Activated CD4-positive, alpha-beta T cell treated with anti-CD3 and anti-CD28 coated beads, Interleukin-2, amount 10 ng/mL, durations not matched to agents 24 days and 14 days (primary cell): Measurements from ENCODE around the gene DLG2. TPM values are rescaled to one million over a fixed set of nuclear protein-coding genes. Genes with fewer than 3 reads are reported as not detected.

Source experiments
- DNase-seq: peaks from one replicate; pipeline ENCODE4 v3.0.0; 2022
- H3K27ac Mint-ChIP-seq: one replicate; pipeline ENCODE4 v1.8.0; 2022; ENCODE audit warnings: mild to moderate bottlenecking, mixed read lengths
- H3K27me3 Mint-ChIP-seq: one replicate; pipeline ENCODE4 v1.8.0; 2022; ENCODE audit warnings: mixed read lengths
- H3K36me3 Mint-ChIP-seq: one replicate; pipeline ENCODE4 v1.8.0; 2022; ENCODE audit warnings: low read depth, mild to moderate bottlenecking, mixed read lengths
- H3K4me1 Mint-ChIP-seq: one replicate; pipeline ENCODE4 v1.8.0; 2021; ENCODE audit warnings: mixed read lengths
- H3K4me3 Mint-ChIP-seq: one replicate; pipeline ENCODE4 v1.8.0; 2022; ENCODE audit warnings: mild to moderate bottlenecking, moderate library complexity, mixed read lengths
- H3K9me3 Mint-ChIP-seq: one replicate; pipeline ENCODE4 v1.8.0; 2021; ENCODE audit warnings: mixed read lengths
- intact Hi-C: fragments of 100-400 bp; cut with micrococcal nuclease; formaldehyde crosslinking; loops from one replicate; pipeline ENCODE4 v1.15.1; 2023
- total RNA-seq: library from RNA; stranded (reverse); gene quantifications from 2 replicates; pipeline ENCODE4 v1.2.3, GENCODE V29; 2022

DLG2 gene
- total RNA-seq, 1 donor from 2014 or later: 1.0 TPM

DNA sequence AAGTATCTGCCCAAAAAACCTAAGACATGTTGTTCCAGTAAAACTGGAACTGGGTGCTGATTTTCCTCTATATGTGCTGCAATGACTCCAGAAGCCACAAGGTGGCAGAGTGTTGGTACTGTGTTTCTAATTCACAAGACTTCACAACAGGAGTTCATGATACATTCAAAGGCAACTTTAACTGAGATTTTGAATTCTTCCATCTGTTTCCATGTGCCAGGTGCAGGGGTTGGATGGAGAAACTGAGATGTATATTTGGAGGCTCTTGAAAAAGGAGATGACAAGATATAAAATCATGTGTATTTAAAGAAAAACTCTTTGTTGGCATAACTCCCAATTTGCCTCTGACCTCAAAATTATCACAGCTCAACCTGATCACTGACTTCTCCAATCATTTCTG, 1242.4 kb downstream of the DLG2 start:
- Mint-ChIP-seq H3K27ac (no peak overlapping the region), H3K27me3 (no peaks in the 10 kb centered on the region), H3K4me1 (no peaks in the 10 kb centered on the region), H3K9me3 (no peaks in the 10 kb centered on the region), H3K36me3 (no peaks in the 10 kb centered on the region), H3K4me3 (no peak overlapping the region)
- intact Hi-C loops: loop anchor here (1.0 kb wide), 1 partner anchor 180 kb away; no protein-coding TSS in a partner anchor
- DNase-seq: peak; percentile 71

DNA sequence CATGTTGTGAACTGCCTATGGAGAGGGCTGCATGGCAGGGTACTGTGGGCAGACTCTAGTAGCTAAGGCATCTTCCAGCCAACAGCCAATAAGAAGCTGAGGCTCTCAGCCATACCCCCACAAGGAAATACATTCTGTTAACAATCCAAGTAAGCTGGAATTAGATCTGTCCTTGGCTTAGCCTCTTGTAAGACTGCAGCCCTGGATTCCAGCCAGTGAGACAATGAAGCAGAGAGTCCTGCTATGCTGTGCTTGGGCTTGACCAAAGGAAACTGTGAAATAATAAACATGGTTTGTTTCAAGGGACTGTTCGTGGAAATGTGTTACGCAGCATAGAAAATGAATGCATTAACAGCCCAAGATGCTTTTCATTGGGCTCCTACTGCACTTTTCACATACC, 1243.6 kb downstream of the DLG2 start:
- Mint-ChIP-seq H3K4me3 (no peak overlapping the region), H3K36me3 (no peaks in the 10 kb centered on the region), H3K9me3 (no peaks in the 10 kb centered on the region), H3K27me3 (no peaks in the 10 kb centered on the region), H3K27ac (no peak overlapping the region), H3K4me1 (no peaks in the 10 kb centered on the region)
- DNase-seq: no peak
- intact Hi-C loops: no loop called here

DNA sequence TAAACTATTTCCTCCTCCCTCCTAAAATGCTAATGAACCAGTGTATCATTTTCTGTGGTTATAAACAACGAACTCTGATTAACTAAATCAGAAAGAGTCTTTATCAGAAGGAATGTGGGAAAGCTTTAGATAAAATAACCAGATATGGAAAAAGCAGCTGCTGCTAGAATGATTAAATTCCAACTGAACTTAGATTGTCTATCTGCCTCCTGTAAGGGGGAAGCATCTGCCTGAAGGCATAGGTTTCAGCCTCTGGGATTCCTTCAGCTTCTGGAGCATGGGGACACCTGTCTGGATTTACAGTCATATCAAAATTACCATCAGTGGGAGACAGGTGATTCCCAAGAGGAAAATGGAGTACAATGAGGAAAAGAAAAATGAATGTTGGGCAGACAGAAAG, 1245.5 kb downstream of the DLG2 start:
- Mint-ChIP-seq H3K36me3 (no peaks in the 10 kb centered on the region), H3K4me3 (no peak overlapping the region), H3K27me3 (no peaks in the 10 kb centered on the region), H3K27ac (no peak overlapping the region), H3K4me1 (no peaks in the 10 kb centered on the region), H3K9me3 (no peaks in the 10 kb centered on the region)
- no peak for DNase-seq
- intact Hi-C loops: no loop called here

DNA sequence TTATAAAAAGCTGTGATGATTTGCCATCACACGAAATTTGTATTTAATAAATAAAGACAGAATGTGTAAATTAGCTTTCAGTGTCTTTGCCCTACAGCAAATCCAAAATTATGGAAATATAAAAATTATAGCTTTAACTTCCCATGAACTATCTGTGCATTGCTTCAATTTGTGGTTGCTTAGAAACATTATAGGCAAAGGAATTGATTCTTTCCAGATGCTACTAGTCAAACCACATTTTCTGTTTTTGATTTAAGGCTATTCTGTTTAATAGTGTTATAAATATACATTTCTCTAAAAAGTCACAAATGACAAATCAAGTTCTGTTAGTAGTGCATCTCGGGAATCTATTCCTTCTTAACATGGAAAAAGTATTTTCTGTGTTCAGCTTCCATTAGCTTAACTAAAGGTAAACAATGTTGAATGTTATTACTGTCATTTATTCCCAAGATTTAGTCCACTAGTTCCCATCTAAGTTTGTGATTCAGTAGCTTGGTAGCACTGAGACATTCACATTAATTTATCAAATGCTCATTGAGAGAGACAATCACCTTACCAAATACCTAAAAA, 1254.7 kb downstream of the DLG2 start:
- H3K4me3 Mint-ChIP-seq: no peak overlapping the region
- H3K27ac Mint-ChIP-seq: no peak overlapping the region
- intact Hi-C loops: no loop called here
- H3K27me3 Mint-ChIP-seq: no peaks in the 10 kb centered on the region
- no peaks in the 10 kb centered on the region for H3K4me1 Mint-ChIP-seq
- H3K36me3 Mint-ChIP-seq: no peaks in the 10 kb centered on the region
- no peak for DNase-seq
- no peaks in the 10 kb centered on the region for H3K9me3 Mint-ChIP-seq

DNA sequence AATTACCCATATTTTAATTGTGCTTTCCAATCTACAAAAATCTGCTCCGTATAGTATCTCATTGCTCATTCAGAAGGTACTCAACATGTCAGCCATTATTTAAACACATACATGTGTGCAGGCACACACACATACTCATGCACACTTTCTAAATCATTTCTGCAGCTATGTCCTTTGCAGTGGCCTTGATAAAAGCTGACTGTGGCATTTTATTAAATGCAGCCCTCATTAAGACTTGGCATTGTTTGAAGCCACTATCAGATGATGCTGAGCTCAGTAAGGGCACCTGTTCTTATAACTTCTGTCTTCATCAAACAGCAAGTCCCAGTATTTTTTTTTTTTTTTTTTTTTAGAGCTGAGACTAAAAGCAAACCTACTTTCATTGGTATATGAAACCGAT, 1269.1 kb downstream of the DLG2 start:
- no peaks in the 10 kb centered on the region for H3K9me3 Mint-ChIP-seq
- H3K27me3 Mint-ChIP-seq: no peaks in the 10 kb centered on the region
- H3K4me3 Mint-ChIP-seq: no peak overlapping the region
- no peaks in the 10 kb centered on the region for H3K4me1 Mint-ChIP-seq
- DNase-seq: no peak
- no peak overlapping the region for H3K27ac Mint-ChIP-seq
- H3K36me3 Mint-ChIP-seq: no peaks in the 10 kb centered on the region
- intact Hi-C loops: no loop called here

DNA sequence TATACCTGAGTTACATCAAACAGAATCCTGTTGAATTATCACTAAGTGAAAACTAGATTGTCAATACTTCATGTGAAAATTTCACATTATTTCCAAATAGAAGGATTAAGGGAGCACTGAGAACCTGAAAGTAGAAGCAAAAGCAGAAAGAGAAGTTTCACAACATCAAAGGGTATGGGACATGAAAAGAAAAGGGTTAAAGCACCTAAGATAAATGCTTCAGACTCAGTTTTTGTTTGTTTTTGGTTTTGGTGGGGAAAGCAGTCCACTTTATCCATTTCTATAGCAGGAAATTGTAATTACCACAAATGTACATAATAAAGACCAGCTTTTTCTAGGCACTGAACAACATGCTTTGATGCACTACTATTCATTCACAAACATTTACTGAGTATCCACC, 1271.2 kb downstream of the DLG2 start:
- Mint-ChIP-seq H3K9me3 (no peaks in the 10 kb centered on the region), H3K4me3 (no peak overlapping the region), H3K4me1 (no peaks in the 10 kb centered on the region), H3K36me3 (no peaks in the 10 kb centered on the region), H3K27me3 (no peaks in the 10 kb centered on the region), H3K27ac (no peak overlapping the region)
- intact Hi-C loops: no loop called here
- no peak for DNase-seq

DNA sequence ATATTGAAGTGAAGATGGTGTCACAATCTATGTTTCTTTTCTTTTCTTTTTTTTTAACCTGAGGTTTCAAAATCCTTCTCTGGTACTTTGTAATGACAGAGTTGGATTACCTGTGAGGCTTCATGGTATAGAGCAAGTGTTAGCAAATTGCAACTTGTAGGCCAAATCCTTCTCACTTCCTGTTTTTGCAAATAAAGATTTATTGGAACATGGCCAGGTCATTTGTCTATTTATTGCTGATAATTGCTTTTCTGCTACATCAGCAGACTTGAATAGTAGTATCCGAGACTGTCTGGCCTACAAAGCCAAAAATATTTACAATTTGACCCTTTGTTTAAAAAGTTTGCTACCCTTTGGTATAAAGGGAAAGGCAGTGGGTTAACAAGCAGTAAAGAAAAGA, 1281.5 kb downstream of the DLG2 start:
- intact Hi-C loops: no loop called here
- no peak for DNase-seq
- Mint-ChIP-seq H3K9me3 (no peaks in the 10 kb centered on the region), H3K27ac (no peak overlapping the region), H3K36me3 (no peaks in the 10 kb centered on the region), H3K27me3 (no peaks in the 10 kb centered on the region), H3K4me1 (no peaks in the 10 kb centered on the region), H3K4me3 (no peak overlapping the region)

DNA sequence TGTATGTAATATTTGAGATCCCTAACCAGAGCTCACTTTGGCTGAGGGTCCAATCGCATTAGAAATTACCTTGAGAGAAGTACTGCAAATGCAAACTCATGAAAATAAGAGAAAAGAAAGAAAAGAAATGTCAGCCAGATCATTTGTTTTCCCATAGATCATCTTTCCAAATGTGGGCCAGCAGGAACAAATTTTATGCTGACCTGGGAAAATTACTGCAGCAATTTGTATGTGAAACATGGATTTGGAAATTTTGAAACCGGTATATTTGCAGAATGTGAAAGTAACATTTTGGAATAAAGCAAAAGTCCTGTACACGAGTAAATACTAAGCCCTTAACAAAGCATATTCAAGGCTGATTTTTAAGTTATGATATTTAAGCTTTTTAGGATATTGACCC, 1282.1 kb downstream of the DLG2 start:
- intact Hi-C loops: no loop called here
- no peak for DNase-seq
- Mint-ChIP-seq H3K4me3 (no peak overlapping the region), H3K27ac (no peak overlapping the region), H3K27me3 (no peaks in the 10 kb centered on the region), H3K9me3 (no peaks in the 10 kb centered on the region), H3K36me3 (no peaks in the 10 kb centered on the region), H3K4me1 (no peaks in the 10 kb centered on the region)

DNA sequence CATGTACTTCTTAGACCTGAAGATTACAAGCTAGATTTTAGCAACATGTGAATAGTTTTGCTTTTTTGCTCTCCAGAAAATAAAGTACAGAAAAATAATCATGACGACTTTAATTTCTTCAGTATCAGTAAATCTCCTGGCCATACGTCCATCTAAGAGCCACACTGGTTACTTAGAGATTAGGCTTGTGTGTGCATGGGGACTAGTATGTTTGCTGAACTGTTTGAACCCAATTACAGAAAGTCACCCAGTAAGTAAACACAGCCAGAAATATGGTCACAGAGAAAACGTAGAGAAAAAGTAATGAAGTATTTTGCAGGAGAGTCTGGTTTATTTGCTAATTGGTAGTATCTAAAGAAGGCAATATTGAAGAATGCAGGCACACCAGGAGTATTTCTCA, 1287.3 kb downstream of the DLG2 start:
- Mint-ChIP-seq H3K4me1 (no peaks in the 10 kb centered on the region), H3K4me3 (no peak overlapping the region), H3K27ac (no peak overlapping the region), H3K36me3 (no peaks in the 10 kb centered on the region), H3K27me3 (no peaks in the 10 kb centered on the region), H3K9me3 (no peaks in the 10 kb centered on the region)
- DNase-seq: no peak
- intact Hi-C loops: no loop called here

DNA sequence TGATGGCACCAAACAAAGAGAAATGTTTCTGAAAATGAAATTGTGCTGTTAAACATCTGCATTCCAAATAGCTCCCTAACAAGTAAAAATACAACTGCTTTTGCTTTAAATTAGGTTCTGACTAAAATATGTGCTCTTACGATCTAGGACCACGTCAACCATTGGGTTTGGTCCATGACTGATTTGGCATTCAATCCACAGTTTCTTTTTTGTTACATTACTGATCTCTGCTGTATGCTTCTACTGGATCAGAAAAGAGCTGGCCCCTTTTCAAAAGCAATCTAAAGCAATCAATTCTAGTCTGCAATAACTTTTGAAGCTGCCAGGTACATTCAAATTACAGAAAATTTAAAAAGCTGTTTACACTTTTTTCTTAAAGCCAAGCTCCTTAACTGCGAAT, 1293.9 kb downstream of the DLG2 start:
- no peaks in the 10 kb centered on the region for H3K9me3 Mint-ChIP-seq
- intact Hi-C loops: no loop called here
- H3K4me3 Mint-ChIP-seq: no peak overlapping the region
- H3K27me3 Mint-ChIP-seq: no peaks in the 10 kb centered on the region
- no peaks in the 10 kb centered on the region for H3K4me1 Mint-ChIP-seq
- H3K27ac Mint-ChIP-seq: no peak overlapping the region
- DNase-seq: no peak
- no peaks in the 10 kb centered on the region for H3K36me3 Mint-ChIP-seq

DNA sequence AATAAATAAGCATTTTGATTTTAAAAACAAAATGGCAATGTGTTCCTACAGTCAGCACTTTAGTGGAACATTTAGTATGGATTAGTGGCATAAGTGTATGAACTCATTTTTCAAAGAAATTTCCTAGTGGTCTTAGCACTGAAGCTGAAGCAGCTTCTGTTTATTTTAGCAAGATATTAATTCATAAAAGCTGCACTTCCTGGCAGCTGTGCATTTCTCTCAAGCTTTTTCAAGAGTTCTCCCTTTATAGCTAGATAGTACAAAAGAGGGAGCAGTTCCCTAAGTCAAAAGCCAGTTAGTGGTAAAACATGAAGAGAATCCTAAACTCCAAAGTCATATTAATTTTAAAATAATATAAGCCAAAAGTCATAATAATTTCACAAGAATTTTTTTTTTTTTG, 1304.9 kb downstream of the DLG2 start:
- H3K4me3 Mint-ChIP-seq: no peak overlapping the region
- intact Hi-C loops: no loop called here

DNA sequence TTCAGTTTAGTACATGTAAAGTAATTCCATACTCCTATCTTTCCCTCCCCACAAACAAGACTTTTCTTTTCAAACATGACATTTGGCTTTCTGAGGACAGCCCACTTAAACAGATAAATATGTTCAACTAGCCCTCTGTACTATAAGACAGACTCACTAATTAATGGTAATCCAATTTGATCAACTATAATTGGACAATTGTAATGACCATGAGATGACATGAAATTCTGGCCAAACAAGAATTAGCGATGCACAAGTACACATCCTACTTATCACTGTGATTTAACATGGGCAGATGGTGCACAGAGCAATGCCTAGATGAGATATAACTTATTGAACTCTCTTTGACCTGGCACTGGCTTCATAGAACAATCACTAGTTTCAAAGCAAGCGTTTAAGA, 1307.3 kb downstream of the DLG2 start:
- Mint-ChIP-seq H3K27ac (no peak overlapping the region), H3K4me1 (no peaks in the 10 kb centered on the region), H3K36me3 (no peaks in the 10 kb centered on the region), H3K4me3 (no peak overlapping the region), H3K9me3 (no peaks in the 10 kb centered on the region), H3K27me3 (no peaks in the 10 kb centered on the region)
- intact Hi-C loops: no loop called here
- DNase-seq: no peak

More for the DNA sequence above, 1304.9 kb downstream of the DLG2 start:
- no peaks in the 10 kb centered on the region for H3K27me3 Mint-ChIP-seq
- no peaks in the 10 kb centered on the region for H3K36me3 Mint-ChIP-seq
- H3K9me3 Mint-ChIP-seq: no peaks in the 10 kb centered on the region
- no peaks in the 10 kb centered on the region for H3K4me1 Mint-ChIP-seq
- DNase-seq: no peak
- H3K27ac Mint-ChIP-seq: no peak overlapping the region

DNA sequence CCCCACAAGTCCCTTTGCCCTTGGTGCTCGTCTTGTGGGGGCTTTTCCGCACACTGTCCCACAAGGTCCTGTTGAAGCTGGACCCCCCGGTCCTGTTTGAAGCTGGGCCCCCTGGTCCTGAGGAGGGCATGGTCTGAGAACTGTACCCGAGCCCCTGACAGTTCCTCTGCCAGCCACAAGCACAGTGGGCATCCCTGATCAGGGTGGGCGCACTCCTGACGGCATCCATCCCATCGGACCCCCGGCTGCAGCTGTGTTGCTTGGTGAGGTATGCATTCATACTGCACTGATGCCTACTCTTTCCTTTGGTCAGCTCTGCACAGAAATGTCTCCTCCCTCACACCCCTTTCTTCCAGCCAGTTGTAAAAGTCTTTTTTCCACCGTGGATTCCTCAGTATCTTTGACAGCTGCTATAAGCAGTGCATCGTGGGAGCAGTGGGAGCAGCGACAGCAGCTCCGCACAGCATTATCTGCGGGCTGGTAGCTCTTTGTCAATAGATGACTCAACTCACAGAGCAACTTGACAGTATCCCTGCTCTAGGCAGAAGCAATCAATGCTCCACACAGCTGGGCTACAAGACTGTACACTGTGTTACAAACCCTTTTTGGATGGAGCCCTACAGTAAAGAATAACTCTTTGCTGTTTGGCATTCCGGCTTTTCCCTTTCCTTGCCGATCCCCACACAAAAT, 1310.1 kb downstream of the DLG2 start:
- no peaks in the 10 kb centered on the region for H3K27me3 Mint-ChIP-seq
- intact Hi-C loops: no loop called here

DNA sequence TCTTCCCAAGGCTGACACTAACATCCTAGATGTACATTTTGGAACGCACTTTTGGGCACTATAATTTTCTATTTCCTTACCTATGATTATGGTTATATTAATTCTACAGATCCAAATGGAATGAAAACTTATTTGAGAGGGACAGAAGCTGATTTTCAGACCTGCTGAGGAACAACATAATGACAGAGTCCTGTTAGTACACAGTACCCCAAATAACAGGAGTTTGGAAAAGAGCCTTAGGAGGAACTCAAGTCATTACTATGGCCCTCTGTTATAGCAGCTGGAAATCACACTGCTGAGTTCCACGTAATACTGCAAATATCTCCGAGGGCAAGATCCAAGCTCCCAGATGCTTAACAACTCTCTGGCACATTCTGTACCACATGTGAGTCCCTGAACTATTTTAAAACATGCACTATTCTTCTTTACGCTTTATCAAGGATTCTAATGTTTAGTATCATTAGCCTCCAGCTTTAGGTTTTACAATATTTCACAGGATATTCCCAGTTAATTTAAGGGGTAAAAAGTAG, 1313.2 kb downstream of the DLG2 start:
- intact Hi-C loops: no loop called here
- Mint-ChIP-seq H3K27ac (no peak overlapping the region), H3K36me3 (no peaks in the 10 kb centered on the region), H3K27me3 (no peaks in the 10 kb centered on the region), H3K4me1 (no peaks in the 10 kb centered on the region), H3K9me3 (no peaks in the 10 kb centered on the region), H3K4me3 (no peak overlapping the region)
- DNase-seq: no peak

More for the DNA sequence above, 1310.1 kb downstream of the DLG2 start:
- Mint-ChIP-seq H3K4me1 (no peaks in the 10 kb centered on the region), H3K4me3 (no peak overlapping the region), H3K36me3 (no peaks in the 10 kb centered on the region), H3K27ac (no peak overlapping the region), H3K9me3 (no peaks in the 10 kb centered on the region)
- no peak for DNase-seq

DNA sequence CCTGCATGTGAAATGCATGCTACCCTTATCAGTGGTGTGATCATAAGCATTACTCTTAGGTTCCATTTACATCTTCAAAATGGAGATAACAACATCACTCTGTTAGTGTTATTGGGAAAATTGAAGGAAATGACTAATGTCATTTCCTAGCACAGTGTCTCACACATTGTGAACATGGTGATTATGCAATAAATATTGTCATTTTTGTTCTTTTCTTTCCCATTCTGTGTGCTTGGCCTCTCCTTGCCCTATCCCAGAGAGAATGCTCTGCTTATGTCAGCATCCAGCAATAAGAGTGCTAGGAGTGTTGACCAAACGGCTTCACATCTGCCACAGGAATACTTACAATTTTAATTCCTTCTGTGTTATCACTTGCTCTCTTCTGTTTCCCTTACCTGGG, 1316.9 kb downstream of the DLG2 start:
- H3K27me3 Mint-ChIP-seq: no peaks in the 10 kb centered on the region
- intact Hi-C loops: no loop called here
- H3K4me1 Mint-ChIP-seq: no peaks in the 10 kb centered on the region
- no peak overlapping the region for H3K27ac Mint-ChIP-seq
- no peak for DNase-seq
- H3K36me3 Mint-ChIP-seq: no peaks in the 10 kb centered on the region
- H3K4me3 Mint-ChIP-seq: no peak overlapping the region
- H3K9me3 Mint-ChIP-seq: peaks cover 3% of the 10 kb centered on the region
